Hematopoietic multipotent progenitor cell (in vitro differentiated cells): ENCODE results near the gene MBD5. TPM values are rescaled to one million over a fixed set of nuclear protein-coding genes. Genes with fewer than 3 reads are reported as not detected.

Experiments used
- DNase-seq, 3 donors: peaks; one replicate each; pipeline ENCODE4 v3.0.0-alpha.2; 2011 to 2015; ENCODE audit warnings: low read depth in 2 of 3, low spot score in 2 of 3
- total RNA-seq: library from RNA; depleted of rRNA; stranded (reverse); fragments of >200 nt; gene quantifications from one replicate; pipeline ENCODE4 v1.2.3, GENCODE V29; 2012

The MBD5 gene
- total RNA-seq, 1 donor: 18.6 TPM

- no peak for DNase-seq
These were observed 271.5 kb downstream of the MBD5 start for GRCh38 chr2:148292431-148292830.

GRCh38 chr2:148298196-148298595 is 277.3 kb downstream of the MBD5 start:
- no peak for DNase-seq

- DNase-seq: no peak
These were observed 278.7 kb downstream of the MBD5 start for GRCh38 chr2:148299616-148300015.

GRCh38 chr2:148300544-148300943 is 279.7 kb downstream of the MBD5 start:
- no peak for DNase-seq

- no peak for DNase-seq
These were observed 280.5 kb downstream of the MBD5 start for GRCh38 chr2:148301362-148301761.

- DNase-seq: no peak
These were observed 281.6 kb downstream of the MBD5 start for GRCh38 chr2:148302526-148302925.

GRCh38 chr2:148303161-148303560 is 282.3 kb downstream of the MBD5 start:
- DNase-seq: no peak

GRCh38 chr2:148305476-148305875 is 284.6 kb downstream of the MBD5 start:
- DNase-seq: no peak

GRCh38 chr2:148306027-148306426 is 285.1 kb downstream of the MBD5 start:
- DNase-seq: no peak

- DNase-seq: no peak
These were observed 296.7 kb downstream of the MBD5 start for GRCh38 chr2:148317598-148317997.

- peak in 2 of 3 donors; percentile 4 to 12 for DNase-seq
These were observed 317.6 kb downstream of the MBD5 start for GRCh38 chr2:148338541-148338940.

GRCh38 chr2:148342086-148342485 is 321.2 kb downstream of the MBD5 start:
- no peak for DNase-seq

- no peak for DNase-seq
These were observed 329.3 kb downstream of the MBD5 start for GRCh38 chr2:148350199-148350598.

- DNase-seq: no peak
These were observed 330.7 kb downstream of the MBD5 start for GRCh38 chr2:148351437-148352143.

GRCh38 chr2:148358375-148358774 is 337.5 kb downstream of the MBD5 start:
- no peak for DNase-seq

- DNase-seq: no peak
These were observed 339.8 kb downstream of the MBD5 start for GRCh38 chr2:148360662-148361061.

GRCh38 chr2:148362144-148362796 is 341.4 kb downstream of the MBD5 start:
- no peak for DNase-seq

GRCh38 chr2:148375214-148375613 is 354.3 kb downstream of the MBD5 start:
- DNase-seq: no peak

- DNase-seq: no peak
These were observed 370.4 kb downstream of the MBD5 start for GRCh38 chr2:148391324-148391723.

- DNase-seq: no peak
These were observed 381.9 kb downstream of the MBD5 start for GRCh38 chr2:148402786-148403185.

- no peak for DNase-seq
These were observed 390.0 kb downstream of the MBD5 start for GRCh38 chr2:148410899-148411298.

GRCh38 chr2:148416248-148416647 is 395.4 kb downstream of the MBD5 start:
- DNase-seq: no peak
